NCI-H2171 treated with DMSO at 0.1 percent for 48 hours (cell line): Measurements from ENCODE around the gene RAB17.
"Not testable (repeated sequence)": the region's sequence is repeated elsewhere in the genome, so short reads cannot be mapped to it uniquely, and the experiment has no call there.

Experiments used
- DNase-seq: peaks from one replicate; lab custom pipeline; 2025; lab: John Stamatoyannopoulos, UW

The RAB17 gene

DNA sequence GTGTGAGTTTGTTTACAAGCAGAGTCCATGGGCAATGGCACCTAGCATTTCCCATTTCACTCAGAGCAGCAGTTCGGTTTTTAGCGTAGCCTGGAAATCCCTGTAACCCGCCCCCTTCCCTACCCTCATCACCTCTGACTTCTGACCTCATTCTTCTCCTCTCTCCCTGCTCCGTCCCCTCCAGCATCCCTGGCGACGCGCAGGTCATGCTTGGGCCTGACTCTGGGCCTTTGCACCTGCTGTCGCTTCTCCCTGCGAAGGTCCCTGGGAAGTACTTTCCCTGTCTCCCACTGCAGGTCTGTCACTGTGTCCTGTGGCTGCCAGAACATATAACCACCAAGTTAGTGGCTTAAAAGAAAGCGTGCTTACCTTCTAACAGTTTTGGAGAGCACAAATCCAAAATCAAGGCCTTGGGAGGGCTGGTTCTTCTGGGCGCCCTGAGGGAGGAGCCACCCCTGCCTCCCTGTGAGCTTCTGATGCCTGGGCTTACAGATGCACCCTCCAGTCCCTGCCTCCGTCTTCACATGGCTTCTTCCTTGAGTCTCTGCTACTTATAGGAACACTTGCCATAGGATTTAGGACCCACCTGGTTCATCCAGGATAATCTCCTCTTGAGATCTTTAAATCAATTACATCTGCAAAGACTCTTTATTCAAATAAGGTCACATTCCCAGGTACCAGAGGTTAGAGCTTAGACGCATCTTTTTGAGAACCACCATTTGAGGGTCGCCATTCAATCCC lies 8.1 kb upstream of the RAB17 start:
- no peak for DNase-seq

DNA sequence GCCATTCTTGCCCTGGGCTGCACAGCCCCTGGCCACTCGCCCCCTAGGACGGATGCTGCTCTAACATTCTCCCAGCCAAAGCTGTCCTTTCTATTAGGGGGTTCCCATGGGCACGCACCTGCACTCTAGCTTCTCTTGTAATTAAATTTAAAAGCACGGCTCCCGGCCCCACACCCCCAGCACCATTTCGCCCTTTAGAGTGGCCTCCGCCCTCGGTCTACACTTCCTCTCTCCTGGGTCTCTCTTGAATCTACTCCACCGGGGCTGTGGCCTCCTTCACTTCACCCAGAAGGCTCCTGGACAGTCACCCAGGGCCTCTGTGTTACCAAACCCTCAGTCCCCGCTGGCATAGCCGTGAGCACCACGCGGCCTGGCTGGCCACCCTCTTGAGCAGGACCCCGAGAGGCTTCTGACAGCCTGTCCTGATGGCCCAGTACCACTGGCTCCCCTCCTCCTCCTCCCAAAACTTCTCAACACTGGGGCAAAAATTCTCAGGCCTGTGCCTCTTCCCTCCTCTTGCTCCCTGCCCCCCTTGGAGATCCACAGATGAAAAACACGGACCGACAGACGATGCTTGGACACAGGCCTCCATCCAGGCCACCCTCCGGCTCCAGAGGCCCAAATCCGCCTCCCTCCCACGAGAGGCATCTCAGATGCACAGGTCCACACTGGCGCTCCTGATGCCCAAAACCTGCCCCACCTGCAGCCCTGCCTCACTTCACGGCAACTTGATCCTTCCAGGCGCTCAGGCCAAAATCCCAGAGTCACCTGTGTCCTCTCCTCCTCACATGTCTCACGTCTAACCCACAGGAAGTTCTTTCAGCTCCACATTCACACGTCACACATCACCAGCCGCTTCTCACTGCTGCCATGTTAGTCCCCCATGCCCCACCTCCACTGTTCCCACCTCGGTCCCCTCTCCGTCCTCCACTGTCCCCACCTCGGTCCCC lies 6.9 kb upstream of the RAB17 start:
- DNase-seq, result no peak

DNA sequence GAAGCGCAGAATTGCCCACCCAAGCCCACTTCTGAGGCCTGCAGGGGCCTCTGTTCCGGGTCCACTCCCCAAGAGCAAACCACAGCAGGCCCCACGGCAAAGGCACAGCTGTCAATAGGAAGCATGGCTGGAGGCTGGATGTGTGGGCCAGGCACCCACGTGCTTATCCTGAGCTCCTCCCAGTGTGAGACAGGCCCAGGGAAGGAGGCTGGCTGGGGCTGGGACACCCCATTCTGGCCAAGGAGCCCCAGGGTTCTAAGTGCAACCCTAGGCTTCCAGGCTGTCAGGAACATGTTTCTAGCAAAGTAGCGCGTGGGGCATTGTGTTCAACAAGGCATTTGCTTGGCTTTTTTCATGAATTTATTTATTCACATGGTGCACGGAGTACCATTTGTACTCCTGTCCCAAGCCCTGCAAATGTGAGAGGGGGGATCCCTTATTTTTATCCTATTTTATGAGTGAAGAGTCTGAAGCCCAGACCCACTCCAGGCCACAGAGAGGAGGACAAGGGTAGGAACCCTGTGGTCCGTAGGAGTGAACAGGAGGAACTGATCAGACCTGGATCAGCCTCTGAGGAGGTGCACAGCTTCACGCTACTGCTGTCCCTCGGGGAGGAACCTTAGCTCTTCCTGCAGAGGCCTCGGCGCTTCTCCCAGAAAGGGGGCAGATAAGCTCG lies 6.1 kb upstream of the RAB17 start:
- no peak for DNase-seq

- not testable (repeated sequence) for DNase-seq
Observed at GRCh38 chr2:237595829-237596519, 5.4 kb upstream of the RAB17 start.

DNA sequence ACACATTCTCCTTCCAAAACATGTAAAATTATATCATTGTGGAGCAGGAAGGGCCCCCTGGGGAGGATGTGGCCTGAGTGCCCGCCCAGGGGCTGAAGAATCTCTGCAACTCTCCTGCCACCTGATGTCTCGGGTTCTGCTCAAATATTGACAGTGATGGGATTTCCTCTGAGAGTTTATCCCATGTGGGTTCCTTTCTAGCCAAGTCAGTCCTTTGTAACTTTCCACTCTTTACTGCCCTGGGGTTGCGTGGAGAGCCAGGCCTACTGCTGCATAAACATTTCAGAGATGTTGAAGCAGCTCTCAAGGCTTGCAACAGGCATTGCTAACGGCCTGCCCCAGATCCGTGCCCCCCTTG lies 4.0 kb upstream of the RAB17 start:
- DNase-seq, result peak; percentile 17

DNA sequence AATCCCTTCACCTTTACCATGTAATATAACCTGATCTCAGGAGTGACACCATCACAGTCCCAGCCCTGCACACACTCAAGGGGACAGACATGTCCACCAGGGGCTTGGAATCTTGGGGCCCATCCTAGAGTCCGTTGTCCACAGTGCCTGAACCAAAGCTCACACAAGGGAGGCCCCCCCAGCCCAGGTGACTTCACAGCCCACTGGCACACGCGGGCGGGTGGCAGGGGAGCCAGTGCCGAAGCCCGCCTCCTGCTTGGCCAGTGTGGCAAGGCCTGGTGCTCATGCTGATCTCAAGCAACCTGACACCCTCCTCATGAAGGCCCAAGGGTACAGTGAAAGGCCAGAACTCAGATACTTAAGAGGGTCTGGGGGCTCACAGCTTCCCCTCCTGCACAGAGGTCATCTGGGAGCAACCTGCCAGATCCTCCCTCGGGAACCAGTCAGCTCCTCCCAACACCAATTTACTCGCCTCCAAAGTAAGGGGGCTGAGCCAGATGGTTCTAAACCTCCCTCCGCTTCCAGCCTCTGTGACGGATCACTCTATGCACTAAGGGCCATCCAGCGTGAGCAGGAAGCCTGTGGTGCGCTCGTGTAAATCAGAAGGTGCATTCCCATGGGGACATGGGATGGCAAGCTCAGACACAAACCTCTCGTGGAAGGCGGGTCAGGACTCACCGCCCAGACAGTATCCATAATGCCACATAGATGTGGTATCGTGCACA lies 3.2 kb upstream of the RAB17 start:
- peak; percentile 83 for DNase-seq

- no peak for DNase-seq
Observed at GRCh38 chr2:237593036-237593435, 2.5 kb upstream of the RAB17 start.

DNA sequence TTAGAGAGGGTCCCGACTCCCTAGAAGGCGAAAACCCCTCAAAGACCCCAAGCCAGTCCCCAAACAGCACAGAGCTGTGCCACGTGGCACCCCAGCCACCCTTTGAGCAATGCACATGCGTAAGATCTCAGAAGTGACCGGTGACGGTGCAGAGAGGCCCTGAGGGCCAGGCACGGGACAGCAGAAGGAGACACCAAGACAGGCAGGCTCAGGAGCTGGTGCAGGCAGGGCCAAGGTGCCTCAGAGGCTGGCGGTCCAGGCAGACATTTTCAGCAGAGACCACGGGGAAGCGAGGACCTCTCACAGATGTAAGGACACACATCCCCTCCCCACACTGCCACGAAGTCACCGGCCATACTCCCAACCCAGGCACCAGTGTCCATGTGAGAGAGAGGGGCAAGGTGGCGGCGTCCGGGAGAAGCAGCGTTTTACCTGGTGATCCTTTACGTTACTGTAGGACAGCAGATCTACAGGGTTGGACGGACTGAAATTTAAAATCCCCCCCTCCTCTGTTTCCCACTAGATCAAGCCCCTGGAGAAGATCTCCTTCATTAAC lies 2.0 kb upstream of the RAB17 start:
- DNase-seq, result no peak

DNA sequence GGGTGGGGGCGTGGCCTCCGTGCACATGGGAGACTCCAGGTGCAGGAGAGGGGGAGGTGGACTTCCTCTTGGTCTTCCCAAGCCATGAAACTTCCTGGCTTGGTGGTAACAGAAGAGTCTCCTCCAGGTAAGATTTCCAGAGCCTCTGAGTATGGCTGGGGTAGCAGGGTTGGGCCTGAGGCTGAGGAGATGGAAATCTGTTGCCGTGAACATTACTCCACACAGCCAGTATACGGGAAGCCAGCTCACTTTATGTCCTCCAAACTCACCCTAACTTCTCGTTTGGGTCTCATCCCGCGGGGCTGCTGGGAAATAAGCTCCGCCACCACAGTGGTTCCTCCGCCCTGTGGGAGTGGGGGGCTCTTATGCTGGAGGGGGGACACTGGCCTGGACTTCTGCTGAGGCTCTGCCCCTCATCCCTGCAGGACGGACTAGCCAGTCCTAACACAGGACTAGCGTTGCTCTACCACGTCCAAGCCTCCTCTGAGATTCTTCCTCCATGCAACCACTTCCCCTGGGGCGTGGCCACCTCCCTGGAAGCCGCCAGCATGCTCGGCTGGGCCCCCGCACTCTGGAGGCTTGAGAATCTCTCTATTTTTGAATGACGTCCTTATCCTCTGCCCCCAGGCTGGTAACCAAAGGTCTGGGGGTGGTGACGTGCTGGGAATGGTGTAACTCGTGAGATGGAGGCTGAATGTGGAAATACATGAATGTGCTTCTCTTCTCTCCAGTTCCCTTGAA lies 777 bp upstream of the RAB17 start:
- DNase-seq, result no peak

GRCh38 chr2:237588044-237588696 lies 2.4 kb downstream of the RAB17 start:
- no peak for DNase-seq

DNA sequence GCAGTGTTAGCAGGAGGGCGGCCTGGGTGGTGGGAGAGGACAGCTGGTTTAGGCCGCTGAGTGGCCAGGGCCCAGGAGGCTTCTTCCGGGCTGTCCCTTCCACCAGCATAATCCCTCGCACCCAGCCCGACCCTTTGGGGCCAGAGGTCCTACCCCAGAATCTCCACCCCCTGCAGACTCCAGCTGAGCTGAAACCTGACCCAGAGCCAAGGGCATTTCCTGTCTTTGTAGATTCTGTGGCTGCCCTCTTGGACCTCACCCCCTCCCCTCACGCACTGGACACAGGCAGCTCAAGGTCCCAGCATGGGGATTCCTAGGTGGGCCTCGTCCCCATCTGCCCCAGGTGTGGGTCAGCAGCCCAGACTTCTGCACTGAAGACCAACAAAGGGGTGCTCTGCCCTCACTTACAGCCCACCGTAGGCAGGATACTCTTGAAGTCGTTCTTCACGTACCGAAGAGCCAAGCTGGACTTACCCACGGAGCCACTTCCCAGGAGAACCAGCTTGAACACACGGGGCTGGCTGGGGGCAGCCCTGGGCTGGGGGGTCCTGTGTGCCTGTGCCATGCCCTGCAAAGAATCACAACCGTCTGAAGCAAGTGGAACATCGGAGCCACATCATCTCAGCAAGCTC lies 4.8 kb downstream of the RAB17 start:
- no peak for DNase-seq

DNA sequence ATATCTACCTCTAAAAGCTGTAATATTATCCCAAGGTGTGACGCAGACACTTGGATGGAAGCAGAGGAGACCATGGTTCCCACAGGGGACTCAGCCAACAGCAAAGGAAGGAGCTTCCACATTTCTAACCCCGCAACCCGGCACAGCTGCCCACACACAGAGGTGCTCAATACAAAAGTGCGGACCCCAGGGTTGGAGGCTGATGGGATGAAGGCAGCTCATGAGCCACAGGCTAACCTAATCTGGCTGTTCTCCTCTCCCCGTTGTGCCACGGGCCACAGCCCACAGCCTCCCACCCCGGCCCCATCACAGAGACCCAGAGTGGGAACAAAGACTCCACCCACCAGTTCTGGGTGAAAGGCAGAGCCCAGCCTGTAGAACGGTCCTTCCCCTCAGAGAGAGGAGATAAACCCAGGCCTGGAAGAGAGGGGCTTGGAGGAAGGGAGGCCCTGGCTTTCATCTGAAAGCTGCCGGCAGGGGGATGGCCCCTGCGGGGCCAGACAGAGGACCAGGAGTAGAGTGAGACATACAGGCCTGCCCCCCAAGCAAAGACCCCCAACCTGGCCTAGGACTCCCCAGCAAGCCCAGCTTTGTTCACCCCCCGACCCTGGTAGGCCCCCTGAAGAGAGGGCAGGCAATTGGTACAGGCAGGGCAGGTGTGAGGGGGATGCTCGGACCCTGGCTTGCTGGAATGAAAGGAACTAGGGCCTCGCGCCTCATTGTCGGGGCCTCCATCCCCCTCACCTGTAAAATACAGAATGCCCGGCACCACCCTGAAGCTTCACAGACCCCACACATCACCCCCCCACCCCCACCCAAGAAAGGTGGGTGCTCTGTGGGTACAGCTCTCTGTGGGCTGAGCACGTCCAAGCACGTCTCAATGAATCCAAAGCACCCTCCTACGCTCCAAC lies 6.9 kb downstream of the RAB17 start:
- DNase-seq, result no peak

- peak; percentile 19 for DNase-seq
Observed at GRCh38 chr2:237581751-237582746, 8.5 kb downstream of the RAB17 start.

DNA sequence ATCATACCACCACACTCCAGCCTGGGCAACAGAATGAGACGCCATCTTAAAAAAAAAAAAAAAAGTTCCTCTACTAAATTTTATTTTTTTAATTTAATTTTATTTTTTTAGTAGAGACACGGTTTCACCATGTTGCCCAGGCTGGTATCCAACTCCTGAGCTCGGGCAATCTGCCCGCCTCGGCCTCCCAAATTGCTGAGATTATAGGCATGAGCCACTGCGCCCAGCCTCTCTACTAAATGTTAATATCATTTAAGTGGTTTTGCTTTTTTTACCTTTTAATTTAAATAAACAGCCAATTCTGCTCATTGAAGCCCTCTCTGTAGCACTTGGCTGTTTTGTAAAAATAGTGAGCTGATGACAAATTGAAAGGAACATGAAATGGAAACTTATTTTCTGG lies 9.2 kb downstream of the RAB17 start:
- DNase-seq, result no peak

GRCh38 chr2:237577956-237578870 lies 12.3 kb downstream of the RAB17 start:
- no peak for DNase-seq

DNA sequence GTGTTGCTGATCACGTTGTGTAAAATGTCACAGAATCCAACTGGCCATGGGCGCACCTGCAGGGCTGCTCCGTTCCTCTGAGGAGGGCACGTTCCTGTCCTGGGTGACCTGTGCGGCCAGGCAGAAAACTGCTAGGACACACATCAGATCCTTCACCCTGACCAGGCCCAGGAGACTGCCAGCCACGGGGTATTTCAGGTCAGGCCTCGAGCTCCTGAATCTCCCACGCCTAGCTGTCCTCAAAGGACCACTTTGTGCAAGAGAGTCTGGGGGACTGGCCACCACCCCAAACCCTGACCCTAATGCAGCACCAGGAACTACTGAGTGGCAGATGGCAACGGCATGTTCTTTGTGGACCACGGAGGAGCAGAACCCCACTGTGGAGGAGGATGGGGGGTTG lies 13.1 kb downstream of the RAB17 start:
- no peak for DNase-seq
